Astrocyte (in vitro differentiated cells and primary cell): Measurements from ENCODE around the gene THRB. TPM values are rescaled to one million over a fixed set of nuclear protein-coding genes. Genes with fewer than 3 reads are reported as not detected.

Experiments used
- DNase-seq: peaks from one replicate; pipeline ENCODE4 v3.0.0-alpha.2; 2010; ENCODE audit warnings: low read depth
- FAIRE-seq: peaks from 2 replicates; lab custom pipeline; 2011; peaks lifted over from hg19 to GRCh38; lab: Jason Lieb, UNC
- H2AFZ ChIP-seq: 2 replicates; pipeline ENCODE4 v1.6.0; 2012; ENCODE audit warnings: low read depth, low read length, inconsistent platforms
- H3K27ac ChIP-seq: 2 replicates; pipeline ENCODE4 v1.5.1; 2011; ENCODE audit warnings: low read depth, low read length, inconsistent platforms
- H3K27me3 ChIP-seq: 2 replicates; pipeline ENCODE4 v1.6.0; 2011; ENCODE audit warnings: low read length, inconsistent platforms; ENCODE audit not compliant: insufficient read depth
- H3K36me3 ChIP-seq: 2 replicates; pipeline ENCODE4 v1.5.1; 2011; ENCODE audit warnings: low read length, inconsistent platforms; ENCODE audit not compliant: insufficient read depth
- H3K4me1 ChIP-seq: 2 replicates; pipeline ENCODE4 v1.5.1; 2011; ENCODE audit warnings: low read length, inconsistent platforms; ENCODE audit not compliant: insufficient read depth
- H3K4me2 ChIP-seq: 2 replicates; pipeline ENCODE4 v1.6.0; 2012; ENCODE audit warnings: low read length, inconsistent platforms
- H3K4me3 ChIP-seq: 2 replicates; pipeline ENCODE4 v1.5.1; 2011; ENCODE audit warnings: low read depth, mild to moderate bottlenecking, low read length, inconsistent platforms; ENCODE audit not compliant: insufficient read depth
- H3K79me2 ChIP-seq: 2 replicates; pipeline ENCODE4 v1.6.0; 2012; ENCODE audit warnings: mild to moderate bottlenecking, low read length, inconsistent platforms; ENCODE audit not compliant: insufficient read depth
- H3K9ac ChIP-seq: 2 replicates; pipeline ENCODE4 v1.6.0; 2012; ENCODE audit warnings: mild to moderate bottlenecking, low read length, inconsistent platforms
- H3K9me3 ChIP-seq: 2 replicates; pipeline ENCODE4 v1.5.1; 2012; ENCODE audit warnings: low read depth, mild to moderate bottlenecking, low read length, inconsistent platforms; ENCODE audit not compliant: insufficient read depth
- H4K20me1 ChIP-seq: 2 replicates; pipeline ENCODE4 v1.6.0; 2012; ENCODE audit warnings: low read length, inconsistent platforms; ENCODE audit not compliant: insufficient read depth
- H3K27ac Mint-ChIP-seq: one replicate; pipeline ENCODE4 v1.8.0; 2021; ENCODE audit warnings: mild to moderate bottlenecking, mixed read lengths; ENCODE audit not compliant: unreplicated experiment
- H3K27me3 Mint-ChIP-seq: one replicate; pipeline ENCODE4 v1.8.0; 2021; ENCODE audit warnings: low read depth, mixed read lengths; ENCODE audit not compliant: unreplicated experiment
- H3K36me3 Mint-ChIP-seq: one replicate; pipeline ENCODE4 v1.8.0; 2021; ENCODE audit warnings: low read depth, mixed read lengths; ENCODE audit not compliant: unreplicated experiment
- H3K4me1 Mint-ChIP-seq: one replicate; pipeline ENCODE4 v1.8.0; 2021; ENCODE audit warnings: low read depth, mixed read lengths; ENCODE audit not compliant: unreplicated experiment
- H3K4me3 Mint-ChIP-seq: one replicate; pipeline ENCODE4 v1.8.0; 2021; ENCODE audit warnings: mild to moderate bottlenecking, moderate library complexity, mixed read lengths; ENCODE audit not compliant: unreplicated experiment
- H3K9me3 Mint-ChIP-seq: one replicate; pipeline ENCODE4 v1.8.0; 2021; ENCODE audit warnings: mild to moderate bottlenecking, mixed read lengths; ENCODE audit not compliant: unreplicated experiment
- CTCF ChIP-seq: IDR thresholded peaks from 2 replicates; pipeline ENCODE4 v1.5.1; 2011; ENCODE audit warnings: low read depth, mild to moderate bottlenecking, inconsistent platforms, low read length, moderate library complexity; ENCODE audit not compliant: insufficient read depth
- EZH2 ChIP-seq: IDR thresholded peaks from 2 replicates; pipeline ENCODE4 v1.6.1; 2012; ENCODE audit warnings: mild to moderate bottlenecking, low read length, inconsistent platforms; ENCODE audit not compliant: insufficient read depth
- total RNA-seq: library from RNA; stranded (reverse); gene quantifications from 2 replicates; pipeline ENCODE4 v1.2.1, GENCODE V29; 2021

THRB gene
- total RNA-seq, 1 donor from 2014 or later, result 8.5 TPM

- Mint-ChIP-seq H3K27me3 (no peaks in the 10 kb centered on the region), H3K36me3 (peaks cover 1% of the 10 kb centered on the region), H3K27ac (no peak overlapping the region), H3K9me3 (peaks cover 2% of the 10 kb centered on the region), H3K4me3 (no peak overlapping the region), H3K4me1 (peaks cover 6% of the 10 kb centered on the region)
- Histone ChIP-seq H3K4me1 (no peaks in the 10 kb centered on the region), H3K9ac (no peak overlapping the region), H3K4me2 (no peak overlapping the region), H3K27ac (no peak overlapping the region), H3K36me3 (no peaks in the 10 kb centered on the region), H2AFZ (no peak overlapping the region), H4K20me1 (no peaks in the 10 kb centered on the region), H3K9me3 (no peaks in the 10 kb centered on the region), H3K27me3 (no peaks in the 10 kb centered on the region), H3K79me2 (no peaks in the 10 kb centered on the region), H3K4me3 (no peak overlapping the region)
- DNase-seq (no peak), FAIRE-seq (no peak)
- TF ChIP-seq EZH2 (no peak), CTCF (no peak)
Measured at GRCh38 chr3:24229468-24230221, 265.0 kb downstream of the THRB start.

GRCh38 chr3:24227635-24228034 is 267.0 kb downstream of the THRB start:
- Mint-ChIP-seq H3K9me3 (peaks cover 2% of the 10 kb centered on the region), H3K27ac (no peak overlapping the region), H3K4me3 (no peak overlapping the region), H3K27me3 (no peaks in the 10 kb centered on the region), H3K4me1 (peaks cover 7% of the 10 kb centered on the region), H3K36me3 (no peaks in the 10 kb centered on the region)
- TF ChIP-seq EZH2, result no peak
- TF ChIP-seq CTCF, result no peak
- no peaks in the 10 kb centered on the region for H4K20me1 ChIP-seq
- DNase-seq, result no peak
- no peaks in the 10 kb centered on the region for H3K4me1 ChIP-seq
- no peak overlapping the region for H3K4me2 ChIP-seq
- H3K4me3 ChIP-seq, result no peak overlapping the region
- no peaks in the 10 kb centered on the region for H3K9me3 ChIP-seq
- no peaks in the 10 kb centered on the region for H3K36me3 ChIP-seq
- H3K27me3 ChIP-seq, result no peaks in the 10 kb centered on the region
- H2AFZ ChIP-seq, result no peak overlapping the region
- no peak for FAIRE-seq
- H3K27ac ChIP-seq, result no peak overlapping the region
- no peak overlapping the region for H3K9ac ChIP-seq
- no peaks in the 10 kb centered on the region for H3K79me2 ChIP-seq

DNA sequence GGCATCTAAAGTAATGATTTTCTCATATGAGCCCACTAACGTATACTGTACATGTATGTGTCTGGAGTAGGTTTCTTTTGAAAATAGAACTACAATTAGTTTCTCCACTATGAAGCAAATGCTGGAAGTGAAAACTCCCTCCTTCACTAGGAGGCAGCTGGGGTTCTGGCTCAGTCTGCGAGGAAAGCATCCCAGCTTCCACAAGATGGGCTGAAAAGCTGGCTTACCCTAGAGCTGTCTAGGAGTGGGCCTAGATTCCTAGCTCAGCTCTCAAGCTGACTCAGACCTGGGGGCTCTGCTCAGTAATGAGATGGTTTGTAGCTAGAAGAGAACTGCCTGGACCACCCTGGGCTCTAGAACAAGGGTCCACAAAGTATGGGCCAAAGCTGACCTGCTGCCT is 268.3 kb downstream of the THRB start:
- Histone ChIP-seq H3K27ac (no peak overlapping the region), H3K9me3 (no peaks in the 10 kb centered on the region), H3K27me3 (no peaks in the 10 kb centered on the region), H3K4me2 (no peak overlapping the region), H3K4me3 (no peak overlapping the region), H3K4me1 (peaks cover 3% of the 10 kb centered on the region), H3K9ac (no peak overlapping the region), H3K36me3 (no peaks in the 10 kb centered on the region), H4K20me1 (no peaks in the 10 kb centered on the region), H3K79me2 (no peaks in the 10 kb centered on the region), H2AFZ (no peak overlapping the region)
- Mint-ChIP-seq H3K27me3 (no peaks in the 10 kb centered on the region), H3K9me3 (peaks cover 2% of the 10 kb centered on the region), H3K4me1 (peaks cover 19% of the 10 kb centered on the region), H3K36me3 (no peaks in the 10 kb centered on the region), H3K4me3 (no peak overlapping the region), H3K27ac (no peak overlapping the region)
- DNase-seq (no peak), FAIRE-seq (no peak)
- TF ChIP-seq EZH2, result no peak
- TF ChIP-seq CTCF, result no peak
